ENCODE data around the gene ZBTB16. TPM values are rescaled to one million over a fixed set of nuclear protein-coding genes. Genes with fewer than 3 reads are reported as not detected.

The ZBTB16 gene
- total and polyA plus RNA-seq, 8 donors = 3.4 to 55.6 (median 9.5) TPM

DNA sequence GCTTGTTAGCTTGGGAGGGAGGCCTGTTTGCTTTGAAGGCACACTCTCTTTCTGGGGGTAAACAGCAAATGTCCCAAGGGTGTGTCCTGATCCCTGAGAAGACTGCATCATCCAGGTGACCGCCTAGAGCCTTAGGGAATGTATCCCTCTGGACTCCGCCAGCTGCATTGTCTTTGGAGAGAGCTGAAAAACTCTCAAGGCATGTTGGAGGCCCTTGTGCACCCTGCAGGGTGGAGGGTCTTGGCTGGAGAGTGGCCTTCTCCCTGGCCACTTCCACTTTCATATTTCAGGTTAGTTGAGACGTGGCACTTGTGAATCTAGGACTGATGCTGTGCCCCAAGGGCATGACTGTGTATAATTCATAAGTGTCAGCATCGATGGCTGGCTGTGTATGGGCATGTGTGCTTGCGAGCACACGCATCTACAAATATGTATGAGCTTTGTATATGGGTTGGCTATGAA is 70.6 kb downstream of the ZBTB16 start:
- H3K4me1 ChIP-seq = peaks cover 39 to 87% of the 10 kb centered on the region in 2 donors
- H3K36me3 ChIP-seq = peaks cover 0 to 29% of the 10 kb centered on the region in 2 donors
- no peaks in the 10 kb centered on the region for H3K27me3 ChIP-seq
- H3K4me3 ChIP-seq = no peak overlapping the region
- intact Hi-C loops (cut with DNase I) = no loop called here
- TF ChIP-seq, protein P1, sequence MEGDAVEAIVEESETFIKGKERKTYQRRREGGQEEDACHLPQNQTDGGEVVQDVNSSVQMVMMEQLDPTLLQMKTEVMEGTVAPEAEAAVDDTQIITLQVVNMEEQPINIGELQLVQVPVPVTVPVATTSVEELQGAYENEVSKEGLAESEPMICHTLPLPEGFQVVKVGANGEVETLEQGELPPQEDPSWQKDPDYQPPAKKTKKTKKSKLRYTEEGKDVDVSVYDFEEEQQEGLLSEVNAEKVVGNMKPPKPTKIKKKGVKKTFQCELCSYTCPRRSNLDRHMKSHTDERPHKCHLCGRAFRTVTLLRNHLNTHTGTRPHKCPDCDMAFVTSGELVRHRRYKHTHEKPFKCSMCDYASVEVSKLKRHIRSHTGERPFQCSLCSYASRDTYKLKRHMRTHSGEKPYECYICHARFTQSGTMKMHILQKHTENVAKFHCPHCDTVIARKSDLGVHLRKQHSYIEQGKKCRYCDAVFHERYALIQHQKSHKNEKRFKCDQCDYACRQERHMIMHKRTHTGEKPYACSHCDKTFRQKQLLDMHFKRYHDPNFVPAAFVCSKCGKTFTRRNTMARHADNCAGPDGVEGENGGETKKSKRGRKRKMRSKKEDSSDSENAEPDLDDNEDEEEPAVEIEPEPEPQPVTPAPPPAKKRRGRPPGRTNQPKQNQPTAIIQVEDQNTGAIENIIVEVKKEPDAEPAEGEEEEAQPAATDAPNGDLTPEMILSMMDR (IDR thresholded peaks at IDR 0.05) = no peak
- no peak overlapping the region for H3K27ac ChIP-seq
- DNase-seq (no peak), ATAC-seq (no peak)
- H3K9me3 ChIP-seq = no peaks in the 10 kb centered on the region

- H3K4me3 ChIP-seq = no peak overlapping the region
- intact Hi-C loops (cut with DNase I) = no loop called here
- ATAC-seq (no peak), DNase-seq (no peak)
- H3K27me3 ChIP-seq = no peaks in the 10 kb centered on the region
- peaks cover 39 to 94% of the 10 kb centered on the region in 2 donors for H3K4me1 ChIP-seq
- TF ChIP-seq, protein P1 (IDR thresholded peaks at IDR 0.05) = no peak
- peaks cover 0 to 25% of the 10 kb centered on the region in 2 donors for H3K36me3 ChIP-seq
- no peak overlapping the region for H3K27ac ChIP-seq
- H3K9me3 ChIP-seq = no peaks in the 10 kb centered on the region
Observed at GRCh38 chr11:114130629-114131277, 71.2 kb downstream of the ZBTB16 start.

DNA sequence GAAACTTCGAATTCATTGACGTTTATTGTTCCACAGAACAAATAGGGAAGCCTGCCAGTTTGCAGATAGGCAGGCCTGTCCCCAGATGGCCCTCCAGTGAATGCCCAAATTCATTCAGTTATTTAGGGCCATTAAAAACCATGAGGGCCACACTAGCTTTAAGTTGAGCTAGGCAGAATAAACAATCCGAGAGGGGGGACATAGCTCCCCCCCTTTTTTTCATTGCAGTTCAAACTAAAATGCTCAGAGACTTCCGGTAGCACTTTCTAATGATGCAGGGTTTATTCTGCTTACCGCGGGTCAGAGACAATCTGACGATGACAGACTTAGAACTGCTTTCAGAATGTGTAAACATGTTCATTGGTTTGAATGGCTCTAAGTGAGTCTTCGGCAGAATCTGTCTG is 72.0 kb downstream of the ZBTB16 start:
- intact Hi-C loops (cut with DNase I) = no loop called here

DNA sequence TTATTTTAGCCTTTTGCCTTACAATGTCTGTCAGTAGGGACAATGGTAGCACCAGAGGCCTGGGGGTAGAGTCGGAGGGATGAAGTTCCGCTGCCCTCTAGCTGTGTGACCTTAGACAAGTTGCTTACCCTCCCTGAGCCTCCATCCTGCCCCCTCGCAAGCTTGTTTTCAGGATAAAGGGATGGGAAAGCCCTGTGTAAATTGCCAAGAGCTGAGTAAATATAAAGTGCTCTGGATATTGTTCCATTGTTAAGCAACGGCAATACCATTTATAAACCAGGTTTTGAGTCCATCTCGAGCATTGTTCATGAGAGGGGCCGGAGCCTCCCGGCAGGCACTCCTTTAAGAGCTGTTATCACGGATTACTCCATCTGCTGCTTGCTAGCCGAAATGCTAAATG is 72.9 kb downstream of the ZBTB16 start:
- Histone ChIP-seq H3K9me3 (no peaks in the 10 kb centered on the region), H3K4me3 (no peak overlapping the region), H3K4me1 (peaks cover 39 to 100% of the 10 kb centered on the region in 2 donors), H3K36me3 (peaks cover 0 to 12% of the 10 kb centered on the region in 2 donors), H3K27ac (peak overlapping the region; percentile 42 to 71), H3K27me3 (no peaks in the 10 kb centered on the region)
- intact Hi-C loops (cut with DNase I) = no loop called here
- ATAC-seq (no peak), DNase-seq (no peak)
- TF ChIP-seq, protein P1 (IDR thresholded peaks at IDR 0.05) = no peak

More for the DNA sequence above, 72.0 kb downstream of the ZBTB16 start:
- DNase-seq = no peak
- Histone ChIP-seq H3K27ac (peak overlapping the region in 1 of 2 donors; percentile 3), H3K9me3 (no peaks in the 10 kb centered on the region), H3K4me1 (peaks cover 39 to 99% of the 10 kb centered on the region in 2 donors), H3K36me3 (peaks cover 0 to 18% of the 10 kb centered on the region in 2 donors), H3K27me3 (no peaks in the 10 kb centered on the region), H3K4me3 (no peak overlapping the region)
- TF ChIP-seq, protein P1 (IDR thresholded peaks at IDR 0.05) = no peak
- ATAC-seq = no peak

DNA sequence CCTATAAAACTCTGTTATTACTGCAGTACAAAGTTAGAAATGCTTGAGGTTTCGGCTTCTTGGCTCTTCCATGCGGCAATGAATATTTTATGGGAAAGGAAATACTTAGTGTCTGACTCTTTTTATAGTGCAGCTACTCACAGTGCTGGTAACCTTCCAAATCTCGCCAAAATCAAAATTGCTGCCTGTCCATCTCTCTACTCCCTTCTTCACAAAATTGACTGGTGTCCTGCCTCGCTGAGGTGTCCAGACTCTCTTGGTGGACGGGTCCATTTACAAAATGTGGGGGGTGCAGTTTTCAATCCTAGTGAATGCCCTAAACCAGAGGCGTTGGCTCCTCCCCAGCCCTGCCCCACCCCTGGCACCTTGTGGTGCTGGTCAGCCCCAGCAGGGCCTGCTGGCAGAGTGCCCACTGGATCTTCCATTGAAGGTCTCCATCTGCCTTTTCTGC is 73.5 kb downstream of the ZBTB16 start:
- peaks cover 0 to 6% of the 10 kb centered on the region in 2 donors for H3K36me3 ChIP-seq
- H3K27ac ChIP-seq = peak overlapping the region; percentile 42 to 71
- ATAC-seq = no peak
- H3K4me1 ChIP-seq = peaks cover 36 to 100% of the 10 kb centered on the region in 2 donors
- intact Hi-C loops (cut with DNase I) = no loop called here
- H3K9me3 ChIP-seq = no peaks in the 10 kb centered on the region
- no peak overlapping the region for H3K4me3 ChIP-seq
- H3K27me3 ChIP-seq = no peaks in the 10 kb centered on the region
- DNase-seq = no peak
- TF ChIP-seq, protein P1 (IDR thresholded peaks at IDR 0.05) = no peak

Data from left lung (tissue), 10 donors.